A549 (cell line): Measurements from ENCODE around the gene SYP. TPM values are rescaled to one million over a fixed set of nuclear protein-coding genes. Genes with fewer than 3 reads are reported as not detected.

Experiments
- ATAC-seq, 2 experiments: fragments of 200-7000 bp in 1 of 2; fragments of >200 bp in 1 of 2; cut with Nextera tagmentation in 1 of 2; cut with Tn5 transposase in 1 of 2; 3 replicates each; pipeline versions ENCODE4 v1.8.0 to v1.9.1; 2018 to 2020; ENCODE audit warnings: mild to moderate bottlenecking in 1 of 2, moderate library complexity in 1 of 2
- CTCF ChIA-PET: fragments of 300-600 bp; sonication (Branson Sonifier 250); formaldehyde crosslinking; extraction: SDS; loops from one replicate; lab custom pipeline; 2021; ENCODE audit warnings: antibody characterized with exemption, inconsistent platforms; lab: Yijun Ruan, JAX
- POLR2A ChIA-PET: fragments of 350-600 bp; formaldehyde crosslinking; extraction: SDS; loops from one replicate; lab custom pipeline; 2021; ENCODE audit warnings: antibody characterized with exemption, inconsistent platforms; lab: Yijun Ruan, JAX
- DNase-seq, 2 experiments: peaks; one replicate each; pipeline versions ENCODE4 v3.0.0 to v3.0.0-alpha.2; 2011 to 2016; ENCODE audit warnings: low read depth in 1 of 2, low spot score in 1 of 2
- FAIRE-seq: peaks from 2 replicates; lab custom pipeline; 2011; peaks lifted over from hg19 to GRCh38; lab: Jason Lieb, UNC
- H3K27ac ChIP-seq, 2 experiments: fragments of >200 bp; sonication (Bioruptor Twin); formaldehyde crosslinking; 3 replicates each; pipeline ENCODE4 v1.5.1; 2016 to 2017
- H3K4me1 ChIP-seq: fragments of >200 bp; sonication (Bioruptor Twin); formaldehyde crosslinking; 3 replicates; pipeline ENCODE4 v1.6.1; 2016
- H3K4me2 ChIP-seq: fragments of >200 bp; sonication (Bioruptor Twin); formaldehyde crosslinking; 3 replicates; pipeline ENCODE4 v1.6.1; 2016
- H3K4me3 ChIP-seq: fragments of >200 bp; sonication (Bioruptor Twin); formaldehyde crosslinking; 3 replicates; pipeline ENCODE4 v1.5.1; 2016
- H3K9me3 ChIP-seq: fragments of >200 bp; sonication (Bioruptor Twin); formaldehyde crosslinking; 3 replicates; pipeline ENCODE4 v1.6.1; 2016
- BHLHE40 ChIP-seq: IDR thresholded peaks from 2 replicates; pipeline ENCODE4 v1.6.1; 2012; ENCODE audit warnings: low read depth, low read length, inconsistent platforms
- CBX2 ChIP-seq: fragments of 200-600 bp; sonication (generic); IDR thresholded peaks from 2 replicates; pipeline ENCODE4 v1.6.1; 2016; ENCODE audit warnings: low read depth, mild to moderate bottlenecking, borderline replicate concordance
- EHMT2 ChIP-seq: fragments of 200-600 bp; sonication (generic); IDR thresholded peaks from 2 replicates; pipeline ENCODE4 v1.6.1; 2016; ENCODE audit warnings: antibody characterized with exemption, low read depth, mild to moderate bottlenecking, moderate library complexity
- FOSB ChIP-seq: fragments of 250-450 bp; sonication (Bioruptor Pico); IDR thresholded peaks from 2 replicates; pipeline ENCODE4 v1.5.0; 2020; ENCODE audit warnings: mild to moderate bottlenecking, moderate library complexity
- FOSL2 ChIP-seq, 2 experiments: fragments of 450-650 bp in 1 of 2; fragments of >200 bp in 1 of 2; sonication (Bioruptor Twin) in 1 of 2; formaldehyde crosslinking; IDR thresholded peaks; 2 replicates each; pipeline versions ENCODE4 v1.5.0 to v1.6.1; 2016 to 2020; ENCODE audit warnings: mild to moderate bottlenecking in 1 of 2, moderate library complexity in 1 of 2
- HDAC2 ChIP-seq: fragments of 200-600 bp; sonication (generic); IDR thresholded peaks from 2 replicates; pipeline ENCODE4 v1.6.1; 2016
- HOXB5 ChIP-seq: fragments of 250-450 bp; sonication (Bioruptor Pico); IDR thresholded peaks from 2 replicates; pipeline ENCODE4 v1.5.0; 2020; ENCODE audit warnings: mild to moderate bottlenecking, moderate library complexity
- JUN ChIP-seq, 2 experiments: fragments of >200 bp; sonication (Bioruptor Twin); formaldehyde crosslinking; IDR thresholded peaks; 2 replicates in 1 of 2; 3 replicates in 1 of 2; pipeline ENCODE4 v1.6.1; 2016 to 2017
- MYC ChIP-seq: IDR thresholded peaks from 2 replicates; pipeline ENCODE4 v1.6.1; 2012; ENCODE audit warnings: mild to moderate bottlenecking, inconsistent platforms, low read length, improper control_type of control experiment, borderline replicate concordance
- NFE2L2 ChIP-seq: fragments of 150-350 bp; conservative IDR thresholded peaks from 2 replicates; pipeline ENCODE4 v1.6.1; 2014; ENCODE audit warnings: low read length
- PHF8 ChIP-seq: fragments of 200-600 bp; sonication (generic); IDR thresholded peaks from 2 replicates; pipeline ENCODE4 v1.6.1; 2016; ENCODE audit warnings: low read depth, mild to moderate bottlenecking, antibody characterized with exemption, moderate library complexity, borderline replicate concordance
- POLR2A ChIP-seq: IDR thresholded peaks from 2 replicates; pipeline ENCODE4 v1.6.1; 2012; ENCODE audit warnings: mild to moderate bottlenecking, low read length
- RAD21 ChIP-seq, 2 experiments: fragments of >200 bp in 1 of 2; sonication (Bioruptor Twin) in 1 of 2; formaldehyde crosslinking in 1 of 2; IDR thresholded peaks in 1 of 2; conservative IDR thresholded peaks in 1 of 2; 2 replicates in 1 of 2; 3 replicates in 1 of 2; pipeline ENCODE4 v1.6.1; 2012 to 2018; ENCODE audit warnings: inconsistent platforms in 1 of 2
- RCOR1 ChIP-seq: fragments of 150-350 bp; IDR thresholded peaks from 2 replicates; pipeline ENCODE4 v1.6.1; 2014; ENCODE audit warnings: antibody characterized with exemption, low read length, low read depth
- RFX5 ChIP-seq: fragments of 450-650 bp; IDR thresholded peaks from 2 replicates; pipeline ENCODE4 v1.7.1; 2014; ENCODE audit warnings: antibody characterized with exemption, mild to moderate bottlenecking, moderate library complexity
- RNF2 ChIP-seq: fragments of 200-600 bp; sonication (generic); IDR thresholded peaks from 2 replicates; pipeline ENCODE4 v1.6.1; 2016; ENCODE audit warnings: low read depth, mild to moderate bottlenecking, antibody characterized with exemption, moderate library complexity, borderline replicate concordance
- SMC3 ChIP-seq: fragments of >200 bp; sonication (Bioruptor Twin); formaldehyde crosslinking; IDR thresholded peaks from 3 replicates; pipeline ENCODE4 v1.6.1; 2018; ENCODE audit warnings: inconsistent platforms
- TP53 ChIP-seq: fragments of 250-450 bp; sonication (Bioruptor Pico); IDR thresholded peaks from 2 replicates; pipeline ENCODE4 v1.5.0; 2021; ENCODE audit warnings: mild to moderate bottlenecking, moderate library complexity
- ZSCAN20 ChIP-seq: fragments of 250-450 bp; sonication (Bioruptor Pico); IDR thresholded peaks from 2 replicates; pipeline ENCODE4 v1.8.0; 2022; ENCODE audit warnings: mild to moderate bottlenecking, moderate library complexity
- WGBS: methylation state at CpG from one replicate; pipeline ENCODE4 v1.1.6; 2017; ENCODE audit errors: missing lambda C conversion rate; 5-methylcytosine and 5-hydroxymethylcytosine counted together
- polyA plus RNA-seq, 4 experiments: library from polyadenylated mRNA; depleted of rRNA in 3 of 4; stranded (reverse); fragments of >200 nt; fragmentation: RNase III in 1 of 4; extraction: RNeasy Plus Mini Kit Qiagen cat#74134 plus additional on column Dnase treatment in 1 of 4; gene quantifications; 2 replicates in 3 of 4; 3 replicates in 1 of 4; pipeline ENCODE4 v1.2.3, GENCODE V29; 2011 to 2017
- TF ChIP-seq, protein P1 (sequence below): IDR thresholded peaks from 2 replicates; pipeline ENCODE4 v1.6.1; 2012
- TF ChIP-seq, protein P2 (sequence below): fragments of >200 bp; sonication (Bioruptor Twin); formaldehyde crosslinking; IDR thresholded peaks from 3 replicates; pipeline ENCODE4 v1.5.1; 2016
- TF ChIP-seq, protein P3 (sequence below): fragments of 450-650 bp; IDR thresholded peaks from 2 replicates; pipeline ENCODE4 v1.6.1; 2014; ENCODE audit warnings: antibody characterized with exemption
- TF ChIP-seq, protein P4 (sequence below): fragments of 250-450 bp; sonication (Bioruptor Pico); IDR thresholded peaks from 2 replicates; pipeline ENCODE4 v1.5.0; 2020; ENCODE audit warnings: low read depth, mild to moderate bottlenecking, moderate library complexity
- TF ChIP-seq, protein P5 (sequence below): fragments of 150-350 bp; IDR thresholded peaks from 2 replicates; pipeline ENCODE4 v1.6.1; 2014; ENCODE audit warnings: low read depth, mild to moderate bottlenecking, low read length

Gene SYP
- polyA plus RNA-seq, 2 of the 4 experiments (the other 2 are of a cell fraction) = 1.3 to 3.8 TPM

DNA sequence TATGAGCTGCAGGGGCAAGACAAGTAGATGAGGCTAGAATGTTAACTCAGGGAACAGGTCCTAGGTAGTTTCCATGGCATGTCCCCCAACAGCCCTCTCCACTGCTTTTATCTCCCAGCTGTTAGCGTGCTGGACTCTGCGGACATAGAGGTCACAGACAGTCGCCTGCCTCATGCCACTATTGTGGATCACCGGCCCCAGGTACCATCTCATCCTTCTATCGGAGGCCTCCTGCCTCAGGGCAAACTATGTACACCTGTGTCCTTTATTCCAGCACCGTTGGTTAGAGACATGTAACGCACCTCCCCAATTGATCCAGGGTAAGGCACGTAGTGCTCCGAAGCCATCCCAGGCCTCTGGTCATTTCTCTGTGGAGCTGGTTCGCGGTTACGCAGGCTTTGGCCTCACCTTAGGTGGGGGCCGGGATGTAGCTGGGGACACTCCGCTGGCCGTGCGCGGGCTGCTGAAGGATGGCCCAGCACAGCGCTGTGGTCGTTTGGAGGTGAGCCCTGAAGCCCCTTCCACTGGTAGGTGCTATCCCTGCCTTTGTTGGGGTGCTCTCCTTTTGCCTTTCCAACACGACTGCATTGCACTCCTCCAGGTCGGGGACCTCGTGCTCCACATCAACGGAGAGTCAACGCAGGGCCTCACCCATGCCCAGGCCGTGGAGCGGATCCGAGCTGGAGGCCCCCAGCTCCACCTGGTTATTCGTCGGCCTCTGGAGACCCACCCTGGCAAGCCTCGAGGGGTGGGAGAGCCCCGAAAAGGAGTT lies 35.2 kb downstream of the SYP start:
- WGBS = 87% methylated on average over 16 of the region's 31 CpGs
- TF ChIP-seq RNF2 = no peak
- FAIRE-seq (no peak), ATAC-seq (no peak), DNase-seq (no peak)
- ChIA-PET CTCF (interaction anchor here (1.2 to 2.6 kb wide), 6 partner anchors 10 to 71 kb away, joined by 3 to 21 read pairs (median 6); partner anchors contain the start of gene GPKOW), POLR2A (no interaction called here)
- Histone ChIP-seq H3K27ac (peak overlapping the region; percentile 90 to 92), H3K4me2 (peak overlapping the region; percentile 77), H3K4me1 (peaks cover 8% of the 10 kb centered on the region; the same call in 2 of the 3 replicates), H3K9me3 (no peaks in the 10 kb centered on the region), H3K4me3 (no peak overlapping the region)

DNA sequence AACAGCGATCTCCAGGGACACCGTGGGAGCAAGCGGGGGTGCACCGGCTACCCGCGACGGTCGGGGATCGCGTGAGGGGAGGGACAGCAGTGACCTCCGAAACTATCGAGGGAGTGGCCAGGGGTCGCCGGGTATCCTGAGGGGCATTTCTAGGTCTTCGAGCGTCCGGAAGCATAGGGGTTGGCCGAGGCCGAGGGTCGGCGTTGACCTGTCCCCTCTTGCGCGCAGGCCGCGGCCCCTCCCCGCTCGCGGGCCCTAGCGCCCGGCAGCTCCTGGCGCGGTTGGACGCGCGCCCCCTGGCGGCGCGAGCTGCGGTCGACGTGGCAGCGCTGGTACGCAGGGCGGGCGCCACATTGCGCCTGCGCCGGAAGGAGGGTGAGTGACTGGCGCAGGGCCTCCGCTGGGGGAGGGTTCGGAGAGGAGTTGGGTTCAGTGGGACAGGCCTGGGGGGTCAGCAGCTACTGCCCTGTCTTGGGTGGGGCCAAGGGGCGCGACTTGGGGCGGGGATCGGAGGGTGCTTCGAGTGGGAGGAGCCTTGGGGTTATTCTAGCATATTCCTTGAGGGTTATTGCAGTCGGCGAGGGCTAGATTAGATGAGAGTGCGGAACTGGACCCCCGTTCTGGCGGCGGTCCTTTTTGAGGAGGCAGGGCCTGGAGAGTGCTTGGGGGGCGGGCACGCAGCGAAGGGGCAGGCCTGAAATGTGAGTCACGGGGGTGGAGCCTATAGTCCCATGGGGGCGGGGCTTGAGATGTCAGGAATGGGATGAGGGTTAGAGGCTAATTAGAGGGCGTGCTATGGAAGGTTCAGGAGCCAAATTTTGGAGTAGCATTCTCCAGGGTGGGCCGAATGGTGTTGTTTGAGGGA lies 36.2 kb downstream of the SYP start:
- peak; percentile 88 to 89 for ATAC-seq
- Histone ChIP-seq H3K4me1 (peaks cover 8% of the 10 kb centered on the region; the same call in 2 of the 3 replicates), H3K9me3 (no peaks in the 10 kb centered on the region), H3K4me2 (peak overlapping the region; percentile 77), H3K27ac (peak overlapping the region; percentile 90 to 92), H3K4me3 (peak overlapping the region; percentile 48)
- ChIA-PET POLR2A (interaction anchor here (0.6 to 1.0 kb wide), 3 partner anchors 8 to 120 kb away, joined by 4 to 5 read pairs (median 4); partner anchors contain the start of genes PLP2 and TFE3), CTCF (interaction anchor here (0.6 to 2.6 kb wide), 18 partner anchors 9 to 606 kb away, joined by 3 to 21 read pairs (median 4); partner anchors contain the start of gene GPKOW)
- FAIRE-seq = peak; percentile 13
- DNase-seq = peak; percentile 72 to 91
- WGBS = 9% methylated on average over 15 of the region's 69 CpGs
- TF ChIP-seq RFX5 (no peak), HDAC2 (no peak), POLR2A (peak; percentile 25; the same call in 1 of the 2 replicates), RAD21 (conservative IDR thresholded peaks at IDR 0.05 in 1 of 2, IDR thresholded peaks at IDR 0.05 in 1 of 2) (peak; percentile 46 to 70; a peak in 4 of 5 replicates), FOSL2 (IDR thresholded peaks at IDR 0.05) (no peak), FOSL2 (CRISPR knock-in tag; IDR thresholded peaks at IDR 0.05) (peak; percentile 58), PHF8 (no peak), RNF2 (no peak), SMC3 (peak; percentile 80), CBX2 (no peak), JUN (IDR thresholded peaks at IDR 0.05) (peak in 1 of 2 experiments; percentile 41; a peak in 2 of 5 replicates), TP53 (CRISPR knock-in tag) (no peak), BHLHE40 (no peak)
- TF ChIP-seq, protein P1, sequence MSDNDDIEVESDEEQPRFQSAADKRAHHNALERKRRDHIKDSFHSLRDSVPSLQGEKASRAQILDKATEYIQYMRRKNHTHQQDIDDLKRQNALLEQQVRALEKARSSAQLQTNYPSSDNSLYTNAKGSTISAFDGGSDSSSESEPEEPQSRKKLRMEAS = peak; percentile 59
- TF ChIP-seq, protein P2, sequence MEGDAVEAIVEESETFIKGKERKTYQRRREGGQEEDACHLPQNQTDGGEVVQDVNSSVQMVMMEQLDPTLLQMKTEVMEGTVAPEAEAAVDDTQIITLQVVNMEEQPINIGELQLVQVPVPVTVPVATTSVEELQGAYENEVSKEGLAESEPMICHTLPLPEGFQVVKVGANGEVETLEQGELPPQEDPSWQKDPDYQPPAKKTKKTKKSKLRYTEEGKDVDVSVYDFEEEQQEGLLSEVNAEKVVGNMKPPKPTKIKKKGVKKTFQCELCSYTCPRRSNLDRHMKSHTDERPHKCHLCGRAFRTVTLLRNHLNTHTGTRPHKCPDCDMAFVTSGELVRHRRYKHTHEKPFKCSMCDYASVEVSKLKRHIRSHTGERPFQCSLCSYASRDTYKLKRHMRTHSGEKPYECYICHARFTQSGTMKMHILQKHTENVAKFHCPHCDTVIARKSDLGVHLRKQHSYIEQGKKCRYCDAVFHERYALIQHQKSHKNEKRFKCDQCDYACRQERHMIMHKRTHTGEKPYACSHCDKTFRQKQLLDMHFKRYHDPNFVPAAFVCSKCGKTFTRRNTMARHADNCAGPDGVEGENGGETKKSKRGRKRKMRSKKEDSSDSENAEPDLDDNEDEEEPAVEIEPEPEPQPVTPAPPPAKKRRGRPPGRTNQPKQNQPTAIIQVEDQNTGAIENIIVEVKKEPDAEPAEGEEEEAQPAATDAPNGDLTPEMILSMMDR = peak; percentile 81
- TF ChIP-seq, protein P3, sequence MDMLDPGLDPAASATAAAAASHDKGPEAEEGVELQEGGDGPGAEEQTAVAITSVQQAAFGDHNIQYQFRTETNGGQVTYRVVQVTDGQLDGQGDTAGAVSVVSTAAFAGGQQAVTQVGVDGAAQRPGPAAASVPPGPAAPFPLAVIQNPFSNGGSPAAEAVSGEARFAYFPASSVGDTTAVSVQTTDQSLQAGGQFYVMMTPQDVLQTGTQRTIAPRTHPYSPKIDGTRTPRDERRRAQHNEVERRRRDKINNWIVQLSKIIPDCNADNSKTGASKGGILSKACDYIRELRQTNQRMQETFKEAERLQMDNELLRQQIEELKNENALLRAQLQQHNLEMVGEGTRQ = no peak
- TF ChIP-seq, all 56 proteins: peak for 7

DNA sequence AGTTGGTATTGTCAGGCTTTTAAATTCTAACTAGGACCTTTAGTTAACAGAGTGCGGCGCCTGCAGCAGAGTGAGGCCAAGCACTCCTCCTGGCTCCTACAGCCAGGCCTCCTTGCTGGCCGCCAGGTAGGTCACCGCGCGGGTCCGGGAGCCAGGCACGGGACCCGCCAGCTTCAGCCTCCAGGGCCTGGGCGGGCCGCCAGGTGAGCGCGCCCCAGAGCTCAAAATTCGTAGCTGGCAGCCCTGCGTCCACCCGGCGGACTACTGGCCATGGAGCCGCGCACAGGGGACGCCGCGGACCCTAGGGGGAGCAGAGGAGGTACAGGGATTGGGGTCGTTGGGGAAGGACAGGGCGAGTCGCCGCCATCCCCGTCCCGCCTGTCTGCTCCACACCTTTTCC lies 37.4 kb downstream of the SYP start, which contains the start of gene MAGIX:
MAGIX (plus strand) TSS at position 139 of the 400 bp plus-strand sequence; CDS start at position 271, 132 bp downstream.
- DNase-seq (no peak), FAIRE-seq (no peak), ATAC-seq (no peak)
- CTCF ChIA-PET = interaction anchor here (0.7 to 1.7 kb wide), 4 partner anchors 23 to 271 kb away, joined by 3 to 9 read pairs (median 6); no protein-coding TSS in a partner anchor
- Histone ChIP-seq H3K9me3 (no peaks in the 10 kb centered on the region), H3K4me3 (peak within 1 kb of the TSS; percentile 48), H3K27ac (peak within 1 kb of the TSS; percentile 90 to 92), H3K4me1 (peaks cover 8% of the 10 kb centered on the region; the same call in 2 of the 3 replicates), H3K4me2 (peak within 1 kb of the TSS; percentile 77)
- POLR2A ChIA-PET = no interaction called here
- WGBS = 95% methylated on average over 11 of the region's 28 CpGs
- TF ChIP-seq, protein P4, sequence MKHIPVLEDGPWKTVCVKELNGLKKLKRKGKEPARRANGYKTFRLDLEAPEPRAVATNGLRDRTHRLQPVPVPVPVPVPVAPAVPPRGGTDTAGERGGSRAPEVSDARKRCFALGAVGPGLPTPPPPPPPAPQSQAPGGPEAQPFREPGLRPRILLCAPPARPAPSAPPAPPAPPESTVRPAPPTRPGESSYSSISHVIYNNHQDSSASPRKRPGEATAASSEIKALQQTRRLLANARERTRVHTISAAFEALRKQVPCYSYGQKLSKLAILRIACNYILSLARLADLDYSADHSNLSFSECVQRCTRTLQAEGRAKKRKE (CRISPR knock-in tag) = no peak
- TF ChIP-seq, protein P5, sequence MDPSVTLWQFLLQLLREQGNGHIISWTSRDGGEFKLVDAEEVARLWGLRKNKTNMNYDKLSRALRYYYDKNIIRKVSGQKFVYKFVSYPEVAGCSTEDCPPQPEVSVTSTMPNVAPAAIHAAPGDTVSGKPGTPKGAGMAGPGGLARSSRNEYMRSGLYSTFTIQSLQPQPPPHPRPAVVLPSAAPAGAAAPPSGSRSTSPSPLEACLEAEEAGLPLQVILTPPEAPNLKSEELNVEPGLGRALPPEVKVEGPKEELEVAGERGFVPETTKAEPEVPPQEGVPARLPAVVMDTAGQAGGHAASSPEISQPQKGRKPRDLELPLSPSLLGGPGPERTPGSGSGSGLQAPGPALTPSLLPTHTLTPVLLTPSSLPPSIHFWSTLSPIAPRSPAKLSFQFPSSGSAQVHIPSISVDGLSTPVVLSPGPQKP = no peak
- TF ChIP-seq RAD21 (conservative IDR thresholded peaks at IDR 0.05 in 1 of 2, IDR thresholded peaks at IDR 0.05 in 1 of 2) (no peak), RCOR1 (no peak), HOXB5 (CRISPR knock-in tag) (no peak), FOSB (CRISPR knock-in tag) (no peak), MYC (no peak), HDAC2 (no peak), ZSCAN20 (no peak), EHMT2 (no peak), NFE2L2 (no peak)
